ENCODE results near the gene PLEKHJ1.

Gene PLEKHJ1

GRCh38 chr19:2269244-2270156 is 33.4 kb upstream of the PLEKHJ1 start:
- DNase-seq, result peak; percentile 97

GRCh38 chr19:2268861-2269243 is 32.7 kb upstream of the PLEKHJ1 start:
- no peak for DNase-seq

GRCh38 chr19:2268480-2268830 is 32.3 kb upstream of the PLEKHJ1 start:
- DNase-seq, result no peak

GRCh38 chr19:2266183-2266993 is 30.3 kb upstream of the PLEKHJ1 start:
- DNase-seq, result no peak

GRCh38 chr19:2261438-2262172 is 25.5 kb upstream of the PLEKHJ1 start:
- peak; percentile 40 for DNase-seq

GRCh38 chr19:2260341-2260805 is 24.2 kb upstream of the PLEKHJ1 start:
- no peak for DNase-seq

- DNase-seq, result no peak
Measured at GRCh38 chr19:2259336-2259735, 23.2 kb upstream of the PLEKHJ1 start.

- no peak for DNase-seq
Measured at GRCh38 chr19:2255982-2256685, 20.0 kb upstream of the PLEKHJ1 start, which contains the start of gene JSRP1. Gene JSRP1, minus strand, starts transcription at chr19:2256417. Its CDS starts 1,103 bp downstream, at chr19:2255314.

GRCh38 chr19:2255112-2255845 is 19.1 kb upstream of the PLEKHJ1 start:
- no peak for DNase-seq

GRCh38 chr19:2254064-2254872 is 18.1 kb upstream of the PLEKHJ1 start:
- no peak for DNase-seq

GRCh38 chr19:2253106-2254063 is 17.3 kb upstream of the PLEKHJ1 start:
- DNase-seq, result peak; percentile 43

GRCh38 chr19:2252797-2253105 is 16.6 kb upstream of the PLEKHJ1 start:
- no peak for DNase-seq

GRCh38 chr19:2252055-2252796 is 16.1 kb upstream of the PLEKHJ1 start:
- DNase-seq, result no peak

GRCh38 chr19:2251106-2252054 is 15.3 kb upstream of the PLEKHJ1 start:
- DNase-seq, result no peak

- DNase-seq, result no peak
Measured at GRCh38 chr19:2250766-2251105, 14.6 kb upstream of the PLEKHJ1 start.

GRCh38 chr19:2249880-2250765 is 14.0 kb upstream of the PLEKHJ1 start:
- DNase-seq, result no peak

Measured in effector CD4-positive, alpha-beta T cell (primary cell).